ENCODE data around the gene MIOX. TPM values are rescaled to one million over a fixed set of nuclear protein-coding genes. Genes with fewer than 3 reads are reported as not detected.

Gene MIOX
- total RNA-seq, 1 experiment from 2014 or later: 0.39 TPM

- ChIA-PET RAD21 (ENCODE audit: low non-redundant PET in 1 of 2, low total read pairs in 2 of 2, uncharacterized antibody in 2 of 2, unreplicated experiment in 2 of 2) (interaction anchor here in 1 of 2 experiments (0.8 kb wide), 1 partner anchor 19 kb away, joined by 4 read pairs; the partner anchor contains the start of gene SCO2), CTCF (interaction anchor here (1.5 kb wide), 1 partner anchor 9 kb away, joined by 10 read pairs; no protein-coding TSS in a partner anchor), POLR2A (no interaction called here)
- H3K9me2 ChIP-seq (ENCODE audit: insufficient read depth): no peaks in the 10 kb centered on the region
- no peak for DNase-seq (ENCODE audit: low read depth, low spot score)
- intact Hi-C loops (cut with micrococcal nuclease): no loop called here
- peak overlapping the region; percentile 93 for H3K4me2 ChIP-seq (ENCODE audit: low read length)
- H3K4me1 ChIP-seq (ENCODE audit: control insufficient read depth in 1 of 2, insufficient read depth in 2 of 2, low read length in 2 of 2): peaks cover 10 to 17% of the 10 kb centered on the region in 2 experiments
- H3K27ac ChIP-seq (ENCODE audit: low read depth, low read length): peak overlapping the region; percentile 61
- peaks cover 45% of the 10 kb centered on the region for H3K79me2 ChIP-seq (ENCODE audit: insufficient read depth, low read length)
- peaks cover 0 to 8% of the 10 kb centered on the region in 2 experiments; a peak in 1 of 4 replicates for H3K36me3 ChIP-seq (ENCODE audit: control insufficient read depth in 1 of 2, insufficient read depth in 2 of 2, low read length in 2 of 2)
- H4K20me1 ChIP-seq (ENCODE audit: insufficient read depth): no peaks in the 10 kb centered on the region
- BruUV-seq (replicated peaks): TSS peak; percentile 79
- 0 out of 2 replicates have a peak, but pooled peaks have one; percentile 1 for ATAC-seq
- peak overlapping the region; percentile 67 to 99 for H3K4me3 ChIP-seq (replicated peaks in 1 of 2; ENCODE audit: low read depth in 1 of 2, low read length in 2 of 2)
- no peak overlapping the region for H2AFZ ChIP-seq (ENCODE audit: low read depth, low read length, poor library complexity, severe bottlenecking)
- no peaks in the 10 kb centered on the region for H3K9me3 ChIP-seq (ENCODE audit: control insufficient read depth in 1 of 2, insufficient read depth in 1 of 2, low read depth in 1 of 2, low read length in 2 of 2)
- peak overlapping the region; percentile 94 for H3K9ac ChIP-seq (ENCODE audit: low read length)
- H3K27me3 ChIP-seq (ENCODE audit: insufficient read depth, low read length): no peaks in the 10 kb centered on the region
- TF ChIP-seq REST (IDR thresholded peaks at IDR 0.05; ENCODE audit: low read depth) (no peak), JUND (IDR thresholded peaks at IDR 0.05) (no peak), EGR1 (IDR thresholded peaks at IDR 0.05; ENCODE audit: low read depth) (no peak), SIN3A (IDR thresholded peaks at IDR 0.05; ENCODE audit: low read depth) (no peak), SRF (IDR thresholded peaks at IDR 0.05; ENCODE audit: low read depth) (no peak), POLR2AphosphoS5 (IDR thresholded peaks at IDR 0.05; ENCODE audit: low read depth, low read length) (no peak), CBX3 (IDR thresholded peaks at IDR 0.05; ENCODE audit: low read depth) (no peak), RAD21 (IDR thresholded peaks at IDR 0.05; ENCODE audit: low read depth) (no peak), EZH2 (IDR thresholded peaks at IDR 0.05) (no peak), ZFX (IDR thresholded peaks at IDR 0.05) (no peak), TCF7L2 (IDR thresholded peaks at IDR 0.05; ENCODE audit: borderline replicate concordance, extremely low read depth, insufficient read depth, insufficient read length) (no peak), SP1 (IDR thresholded peaks at IDR 0.05; ENCODE audit: low read depth) (no peak), CEBPB (IDR thresholded peaks at IDR 0.05; ENCODE audit: low read depth) (no peak), ZBTB33 (IDR thresholded peaks at IDR 0.05; ENCODE audit: extremely low read depth, insufficient replicate concordance, low read length) (no peak), EZH2phosphoT487 (IDR thresholded peaks at IDR 0.05; ENCODE audit: borderline replicate concordance) (no peak)
These were observed 20.2 kb downstream of the MIOX start for GRCh38 chr22:50506611-50507420.
